Ovary (tissue), 3 donors: ENCODE measurements around the gene KCTD20.

ENCODE experiments used
- CTCF ChIP-seq, 3 donors: fragments of 450-650 bp in 2 of 3; fragments of 200-600 bp in 1 of 3; IDR thresholded peaks; one replicate each; pipeline versions ENCODE4 v1.5.1 to v1.8.0; 2016 to 2022; ENCODE audit warnings: antibody characterized with exemption in 3 of 3, mild to moderate bottlenecking in 1 of 3
- EP300 ChIP-seq: sonication (generic); formaldehyde crosslinking; IDR thresholded peaks from one replicate; pipeline ENCODE4 v1.6.1; 2017; ENCODE audit warnings: antibody characterized with exemption
- POLR2A ChIP-seq: fragments of 450-650 bp; IDR thresholded peaks from one replicate; pipeline ENCODE4 v1.6.1; 2017; ENCODE audit warnings: antibody characterized with exemption, mild to moderate bottlenecking, moderate library complexity
- donor health status: DM: no; HTN: no; CAD: no.

DNA sequence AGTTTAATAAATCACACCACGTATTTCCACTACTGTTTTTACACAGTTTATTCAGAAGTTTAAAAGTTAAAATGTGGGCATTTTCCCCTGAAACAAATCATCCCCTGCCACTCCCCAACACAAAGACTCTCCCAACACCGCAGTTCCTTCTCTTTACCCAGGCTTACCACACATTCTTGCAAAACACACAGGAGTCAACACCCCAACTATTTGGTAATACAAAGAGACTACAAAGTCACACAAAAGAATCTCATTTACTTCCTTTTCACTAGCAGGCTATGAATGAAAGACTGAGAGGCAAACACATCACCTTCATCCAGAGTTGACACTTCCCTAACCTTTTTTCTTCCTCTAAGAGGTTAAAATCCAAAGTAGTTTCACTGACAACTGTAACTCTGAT, 51.1 kb downstream of the KCTD20 start:
- TF ChIP-seq CTCF (IDR thresholded peaks at IDR 0.05) (no peak), POLR2A (no peak), EP300 (no peak)
